HEK293 (cell line): ENCODE measurements around the gene ADCYAP1R1.

Experiments used
- CTCF ChIA-PET: fragments of 350-600 bp; formaldehyde crosslinking; extraction: SDS; loops from one replicate; lab custom pipeline; 2021; ENCODE audit warnings: antibody characterized with exemption; lab: Yijun Ruan, JAX
- POLR2A ChIA-PET: fragments of 300-600 bp; formaldehyde crosslinking; extraction: SDS; loops from one replicate; lab custom pipeline; 2020; ENCODE audit warnings: antibody characterized with exemption, inconsistent platforms; lab: Yijun Ruan, JAX
- H3K27ac ChIP-seq: fragments of 200-500 bp; sonication (Bioruptor generic); 2 replicates; pipeline ENCODE4 v1.5.1; 2014; ENCODE audit warnings: low read depth, low read length, control low read depth, inconsistent platforms; ENCODE audit errors: extremely low read depth
- H3K36me3 ChIP-seq, 2 experiments: fragments of 200-500 bp in 1 of 2; sonication (Bioruptor generic) in 1 of 2; 1 replicate in 1 of 2; 2 replicates in 1 of 2; pipeline ENCODE4 v1.5.1; 2014 to 2017; ENCODE audit warnings: inconsistent platforms in 2 of 2, low read length in 2 of 2; ENCODE audit not compliant: control insufficient read depth in 2 of 2, insufficient read depth in 1 of 2
- H3K4me1 ChIP-seq: fragments of 200-500 bp; sonication (Bioruptor generic); 2 replicates; pipeline ENCODE4 v1.5.1; 2014; ENCODE audit warnings: mild to moderate bottlenecking, low read length, inconsistent platforms; ENCODE audit not compliant: control insufficient read depth, insufficient read depth
- H3K4me3 ChIP-seq: 2 replicates; pipeline ENCODE4 v1.5.1; 2011; ENCODE audit warnings: low read depth, mild to moderate bottlenecking, control low read depth, low read length, moderate library complexity
- H3K9me3 ChIP-seq: fragments of 200-500 bp; sonication (Bioruptor generic); 2 replicates; pipeline ENCODE4 v1.5.1; 2014; ENCODE audit warnings: low read depth, low read length, inconsistent platforms; ENCODE audit not compliant: control insufficient read depth, insufficient read depth
- GLI4 ChIP-seq: fragments of 450-650 bp; formaldehyde crosslinking; IDR thresholded peaks from 2 replicates; pipeline ENCODE4 v1.5.1; 2016; ENCODE audit warnings: missing biosample characterization, missing genetic modification characterization
- HOXA7 ChIP-seq: sonication (generic); formaldehyde crosslinking; IDR thresholded peaks from 2 replicates; pipeline ENCODE4 v1.8.1; 2022; ENCODE audit warnings: missing genetic modification reagents, borderline replicate concordance
- HOXD13 ChIP-seq: sonication (generic); formaldehyde crosslinking; IDR thresholded peaks from 2 replicates; pipeline ENCODE4 v1.8.0; 2022; ENCODE audit warnings: missing genetic modification reagents, borderline replicate concordance
- KLF1 ChIP-seq: fragments of 450-650 bp; formaldehyde crosslinking; IDR thresholded peaks from 2 replicates; pipeline ENCODE4 v1.5.1; 2016; ENCODE audit warnings: missing biosample characterization, missing genetic modification characterization
- PRDM2 ChIP-seq: fragments of 450-650 bp; formaldehyde crosslinking; IDR thresholded peaks from 2 replicates; pipeline ENCODE4 v1.5.1; 2016; ENCODE audit warnings: missing biosample characterization, missing genetic modification characterization, borderline replicate concordance
- SALL2 ChIP-seq: fragments of 450-650 bp; formaldehyde crosslinking; IDR thresholded peaks from 2 replicates; pipeline ENCODE4 v1.5.0; 2017; ENCODE audit warnings: missing biosample characterization, mild to moderate bottlenecking, missing genetic modification characterization, borderline replicate concordance
- YY2 ChIP-seq: fragments of 450-650 bp; formaldehyde crosslinking; IDR thresholded peaks from 2 replicates; pipeline ENCODE4 v1.5.1; 2016; ENCODE audit warnings: missing biosample characterization, missing genetic modification characterization
- ZBTB8A ChIP-seq: fragments of 450-650 bp; formaldehyde crosslinking; IDR thresholded peaks from 2 replicates; pipeline ENCODE4 v1.5.1; 2016; ENCODE audit warnings: missing biosample characterization, missing genetic modification characterization
- ZFP3 ChIP-seq: fragments of 450-650 bp; formaldehyde crosslinking; IDR thresholded peaks from 2 replicates; pipeline ENCODE4 v1.5.1; 2016; ENCODE audit warnings: low read depth, missing biosample characterization, missing genetic modification characterization
- ZIC2 ChIP-seq: fragments of 450-650 bp; formaldehyde crosslinking; IDR thresholded peaks from 2 replicates; pipeline ENCODE4 v1.5.1; 2016; ENCODE audit warnings: missing biosample characterization, missing genetic modification characterization
- ZNF146 ChIP-seq: fragments of 450-650 bp; formaldehyde crosslinking; IDR thresholded peaks from 2 replicates; pipeline ENCODE4 v1.5.1; 2016; ENCODE audit warnings: missing biosample characterization, missing genetic modification characterization
- ZNF2 ChIP-seq: fragments of 450-650 bp; formaldehyde crosslinking; IDR thresholded peaks from 2 replicates; pipeline ENCODE4 v1.5.1; 2016; ENCODE audit warnings: missing biosample characterization, missing genetic modification characterization
- ZNF202 ChIP-seq: fragments of 450-650 bp; formaldehyde crosslinking; IDR thresholded peaks from 2 replicates; pipeline ENCODE4 v1.5.1; 2016; ENCODE audit warnings: missing biosample characterization, missing genetic modification characterization, borderline replicate concordance
- ZNF23 ChIP-seq: fragments of 450-650 bp; formaldehyde crosslinking; IDR thresholded peaks from 2 replicates; pipeline ENCODE4 v1.5.1; 2016; ENCODE audit warnings: missing biosample characterization, missing genetic modification characterization, borderline replicate concordance
- ZNF239 ChIP-seq: fragments of 450-650 bp; formaldehyde crosslinking; IDR thresholded peaks from 2 replicates; pipeline ENCODE4 v1.5.1; 2016; ENCODE audit warnings: missing biosample characterization, missing genetic modification characterization
- ZNF248 ChIP-seq: fragments of 450-650 bp; formaldehyde crosslinking; IDR thresholded peaks from 2 replicates; pipeline ENCODE4 v1.5.1; 2017; ENCODE audit warnings: missing biosample characterization, missing genetic modification characterization
- ZNF26 ChIP-seq: fragments of 450-650 bp; formaldehyde crosslinking; IDR thresholded peaks from 2 replicates; pipeline ENCODE4 v1.5.1; 2016; ENCODE audit warnings: missing biosample characterization, missing genetic modification characterization
- ZNF404 ChIP-seq: fragments of 450-650 bp; formaldehyde crosslinking; IDR thresholded peaks from 2 replicates; pipeline ENCODE4 v1.5.1; 2017; ENCODE audit warnings: missing biosample characterization, missing genetic modification characterization
- ZNF473 ChIP-seq: fragments of 450-650 bp; formaldehyde crosslinking; IDR thresholded peaks from 2 replicates; pipeline ENCODE4 v1.5.1; 2017; ENCODE audit warnings: missing biosample characterization, missing genetic modification characterization
- ZNF501 ChIP-seq: fragments of 450-650 bp; formaldehyde crosslinking; IDR thresholded peaks from 2 replicates; pipeline ENCODE4 v1.5.1; 2016; ENCODE audit warnings: missing biosample characterization, missing genetic modification characterization
- ZNF513 ChIP-seq: fragments of 450-650 bp; IDR thresholded peaks from 2 replicates; pipeline ENCODE4 v1.5.1; 2018; ENCODE audit warnings: missing biosample characterization, missing genetic modification characterization
- ZNF621 ChIP-seq: fragments of 450-650 bp; formaldehyde crosslinking; IDR thresholded peaks from 2 replicates; pipeline ENCODE4 v1.5.1; 2017; ENCODE audit warnings: missing biosample characterization, missing genetic modification characterization
- ZNF658 ChIP-seq: fragments of 450-650 bp; formaldehyde crosslinking; IDR thresholded peaks from 2 replicates; pipeline ENCODE4; 2016; ENCODE audit warnings: missing biosample characterization, missing genetic modification characterization
- ZNF776 ChIP-seq: fragments of 450-650 bp; formaldehyde crosslinking; IDR thresholded peaks from 2 replicates; pipeline ENCODE4 v1.5.0; 2017; ENCODE audit warnings: missing biosample characterization, missing genetic modification characterization, borderline replicate concordance

Gene ADCYAP1R1

GRCh38 chr7:31022117-31022516 is 30.0 kb upstream of the ADCYAP1R1 start:
- POLR2A ChIA-PET: no interaction called here
- Histone ChIP-seq H3K4me3 (no peak overlapping the region), H3K36me3 (no peaks in the 10 kb centered on the region), H3K9me3 (no peaks in the 10 kb centered on the region), H3K4me1 (no peaks in the 10 kb centered on the region), H3K27ac (no peak overlapping the region)
- CTCF ChIA-PET: interaction anchor here (1.3 kb wide), 1 partner anchor 38 kb away, joined by 3 read pairs; no protein-coding TSS in a partner anchor
- TF ChIP-seq ZFP3 (no peak), ZNF776 (tag by site-specific recombination) (no peak), ZNF404 (no peak), ZNF621 (tag by site-specific recombination) (no peak), ZNF2 (tag by site-specific recombination) (no peak), ZNF513 (tag by site-specific recombination) (no peak), HOXD13 (CRISPR knock-in tag) (no peak), HOXA7 (CRISPR knock-in tag) (no peak), ZNF473 (tag by site-specific recombination) (no peak), ZNF239 (tag by site-specific recombination) (no peak), ZNF248 (tag by site-specific recombination) (no peak), GLI4 (tag by site-specific recombination) (no peak), ZNF23 (tag by site-specific recombination) (no peak), YY2 (tag by site-specific recombination) (no peak), PRDM2 (no peak), ZNF202 (tag by site-specific recombination) (no peak), ZBTB8A (tag by site-specific recombination) (no peak), ZNF26 (tag by site-specific recombination) (no peak)

- ChIA-PET CTCF (no interaction called here), POLR2A (no interaction called here)
- no peaks in the 10 kb centered on the region for H3K36me3 ChIP-seq
- no peak overlapping the region for H3K27ac ChIP-seq
- no peaks in the 10 kb centered on the region for H3K4me1 ChIP-seq
- TF ChIP-seq ZNF146 (no peak), SALL2 (tag by site-specific recombination) (no peak), ZNF501 (no peak), KLF1 (tag by site-specific recombination) (peak; percentile 79), ZNF658 (tag by site-specific recombination) (no peak), ZIC2 (tag by site-specific recombination) (no peak)
- no peak overlapping the region for H3K4me3 ChIP-seq
- no peaks in the 10 kb centered on the region for H3K9me3 ChIP-seq
Observed at GRCh38 chr7:31022726-31023125, 29.4 kb upstream of the ADCYAP1R1 start.
